MCF 10A (cell line): ENCODE data around the gene C1QBP. TPM values are rescaled to one million over a fixed set of nuclear protein-coding genes. Genes with fewer than 3 reads are reported as not detected.

Experiments used
- BruUV-seq: library from RNA; stranded (reverse); fragments of 400-500 nt; replicated peaks from 2 replicates; lab custom pipeline; 2021; lab: Mats Ljungman, UMichigan
- CTCF ChIA-PET: fragments of 300-600 bp; sonication (Branson Sonifier 250); formaldehyde crosslinking; extraction: SDS; loops from one replicate; lab custom pipeline; 2021; ENCODE audit warnings: antibody characterized with exemption, inconsistent platforms; lab: Yijun Ruan, JAX
- POLR2A ChIA-PET: fragments of 300-600, 350-650 bp; sonication (Branson Sonifier 250); formaldehyde crosslinking; extraction: SDS; loops from one replicate; lab custom pipeline; 2020; ENCODE audit warnings: antibody characterized with exemption, inconsistent platforms; lab: Yijun Ruan, JAX
- DNase-seq: peaks from one replicate; pipeline ENCODE4 v3.0.0-alpha.2; 2018; ENCODE audit not compliant: unreplicated experiment
- H3K27ac Mint-ChIP-seq: one replicate; pipeline ENCODE4 v1.8.0; 2022; ENCODE audit warnings: mild to moderate bottlenecking, low read depth, mixed read lengths; ENCODE audit not compliant: unreplicated experiment
- H3K27me3 Mint-ChIP-seq: one replicate; pipeline ENCODE4 v1.8.0; 2022; ENCODE audit warnings: mixed read lengths; ENCODE audit not compliant: insufficient read depth, unreplicated experiment
- H3K36me3 Mint-ChIP-seq: one replicate; pipeline ENCODE4 v1.8.0; 2022; ENCODE audit warnings: mild to moderate bottlenecking, moderate library complexity, mixed read lengths; ENCODE audit not compliant: insufficient read depth, unreplicated experiment
- H3K4me1 Mint-ChIP-seq: one replicate; pipeline ENCODE4 v1.8.0; 2022; ENCODE audit warnings: mixed read lengths; ENCODE audit not compliant: insufficient read depth, unreplicated experiment
- H3K4me3 Mint-ChIP-seq: one replicate; pipeline ENCODE4 v1.8.0; 2022; ENCODE audit warnings: mild to moderate bottlenecking, moderate library complexity, mixed read lengths; ENCODE audit not compliant: unreplicated experiment
- H3K9me3 Mint-ChIP-seq: one replicate; pipeline ENCODE4 v1.8.0; 2022; ENCODE audit warnings: mixed read lengths; ENCODE audit not compliant: unreplicated experiment
- intact Hi-C: fragments of 100-400 bp; cut with micrococcal nuclease; formaldehyde crosslinking; loops from 2 replicates; pipeline ENCODE4 v1.14.1; 2022
- total RNA-seq: library from RNA; stranded (reverse); gene quantifications from 2 replicates; pipeline ENCODE4 v1.2.3, GENCODE V29; 2022
- TF ChIP-seq, protein P1 (sequence below): fragments of 200-600 bp; IDR thresholded peaks from one replicate; pipeline ENCODE4 v1.8.0; 2022; ENCODE audit warnings: antibody characterized with exemption, mild to moderate bottlenecking; ENCODE audit not compliant: unreplicated experiment

Gene C1QBP
- total RNA-seq, 1 experiment from 2014 or later = 438 TPM

DNA sequence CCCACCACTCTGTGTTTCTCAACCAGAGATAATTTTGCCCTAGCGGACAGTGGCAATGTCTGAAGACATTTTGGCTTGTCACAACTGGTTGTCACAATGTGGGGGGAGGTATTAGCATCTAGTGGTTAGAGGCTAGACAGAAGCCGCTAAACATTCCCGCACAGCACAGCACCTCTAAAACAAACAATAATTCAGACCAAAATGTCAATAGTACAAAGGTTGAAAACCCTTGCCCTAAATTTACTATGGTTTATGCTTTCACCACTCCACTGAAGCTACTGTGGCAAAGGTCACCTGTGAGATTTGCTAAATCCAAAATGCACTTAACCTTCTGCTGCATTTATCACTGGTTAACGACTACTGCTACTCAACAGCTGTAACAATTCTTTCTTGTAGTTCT lies 33.6 kb downstream of the C1QBP start:
- H3K27ac Mint-ChIP-seq = no peak overlapping the region
- DNase-seq = no peak
- TF ChIP-seq, protein P1, sequence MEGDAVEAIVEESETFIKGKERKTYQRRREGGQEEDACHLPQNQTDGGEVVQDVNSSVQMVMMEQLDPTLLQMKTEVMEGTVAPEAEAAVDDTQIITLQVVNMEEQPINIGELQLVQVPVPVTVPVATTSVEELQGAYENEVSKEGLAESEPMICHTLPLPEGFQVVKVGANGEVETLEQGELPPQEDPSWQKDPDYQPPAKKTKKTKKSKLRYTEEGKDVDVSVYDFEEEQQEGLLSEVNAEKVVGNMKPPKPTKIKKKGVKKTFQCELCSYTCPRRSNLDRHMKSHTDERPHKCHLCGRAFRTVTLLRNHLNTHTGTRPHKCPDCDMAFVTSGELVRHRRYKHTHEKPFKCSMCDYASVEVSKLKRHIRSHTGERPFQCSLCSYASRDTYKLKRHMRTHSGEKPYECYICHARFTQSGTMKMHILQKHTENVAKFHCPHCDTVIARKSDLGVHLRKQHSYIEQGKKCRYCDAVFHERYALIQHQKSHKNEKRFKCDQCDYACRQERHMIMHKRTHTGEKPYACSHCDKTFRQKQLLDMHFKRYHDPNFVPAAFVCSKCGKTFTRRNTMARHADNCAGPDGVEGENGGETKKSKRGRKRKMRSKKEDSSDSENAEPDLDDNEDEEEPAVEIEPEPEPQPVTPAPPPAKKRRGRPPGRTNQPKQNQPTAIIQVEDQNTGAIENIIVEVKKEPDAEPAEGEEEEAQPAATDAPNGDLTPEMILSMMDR = no peak
- H3K4me3 Mint-ChIP-seq = no peak overlapping the region
- H3K27me3 Mint-ChIP-seq = no peaks in the 10 kb centered on the region
- no TSS peak for BruUV-seq
- H3K9me3 Mint-ChIP-seq = no peaks in the 10 kb centered on the region
- intact Hi-C loops = no loop called here
- CTCF ChIA-PET = interaction anchor here (0.6 to 1.7 kb wide), 2 partner anchors 8 to 157 kb away, joined by 3 to 4 read pairs; no protein-coding TSS in a partner anchor
- POLR2A ChIA-PET = interaction anchor here (0.7 to 3.0 kb wide), 4 partner anchors 8 to 35 kb away, joined by 3 to 14 read pairs (median 4); partner anchors contain the start of genes NUP88 and RPAIN
- H3K4me1 Mint-ChIP-seq = no peaks in the 10 kb centered on the region
- H3K36me3 Mint-ChIP-seq = peaks cover 5% of the 10 kb centered on the region

DNA sequence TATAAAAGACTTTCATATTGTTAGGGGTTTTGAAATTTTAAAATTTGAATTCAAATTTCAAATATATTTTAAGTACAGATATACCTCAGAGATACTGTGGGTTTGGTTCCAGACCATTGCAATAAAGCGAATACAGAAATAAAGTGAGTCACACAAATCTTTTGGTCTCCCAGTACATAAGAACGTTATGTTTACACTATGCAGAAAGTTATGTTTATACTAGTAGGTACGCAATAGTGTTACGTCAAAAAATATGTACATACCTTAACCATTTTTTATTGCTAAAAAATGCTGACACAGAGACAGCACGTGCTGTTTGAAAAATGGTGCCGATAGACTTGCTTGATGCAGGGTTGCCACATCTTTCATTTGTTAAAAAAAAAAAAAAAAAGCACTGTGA lies 39.2 kb downstream of the C1QBP start:
- no TSS peak for BruUV-seq
- H3K4me1 Mint-ChIP-seq = no peaks in the 10 kb centered on the region
- POLR2A ChIA-PET = interaction anchor here (0.7 to 1.4 kb wide), 2 partner anchors 19 to 39 kb away, joined by 3 to 5 read pairs; partner anchors contain the start of gene C1QBP

DNA sequence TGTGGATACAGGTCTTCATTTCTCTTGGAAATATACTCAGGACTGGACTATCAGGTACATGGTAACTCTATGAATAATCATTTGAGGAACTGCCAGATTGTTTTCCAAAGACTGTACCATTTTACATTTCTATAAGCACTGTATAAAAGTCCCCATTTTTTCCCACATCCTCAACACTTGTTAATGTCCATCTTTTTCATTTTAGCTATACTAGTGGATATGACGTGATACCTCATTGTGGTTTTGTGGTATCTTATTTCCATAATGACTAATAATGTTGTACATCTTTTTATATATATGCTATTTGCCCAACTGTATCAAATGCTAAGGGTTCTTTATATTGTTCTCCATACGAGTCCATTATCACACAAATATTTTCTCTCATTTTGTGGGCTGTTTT lies 42.3 kb downstream of the C1QBP start:
- Mint-ChIP-seq H3K4me3 (no peak overlapping the region), H3K4me1 (no peaks in the 10 kb centered on the region), H3K27ac (no peak overlapping the region), H3K27me3 (no peaks in the 10 kb centered on the region), H3K9me3 (no peaks in the 10 kb centered on the region), H3K36me3 (peaks cover 93% of the 10 kb centered on the region)
- BruUV-seq = no TSS peak
- intact Hi-C loops = no loop called here
- ChIA-PET POLR2A (no interaction called here), CTCF (interaction anchor here (0.9 kb wide), 1 partner anchor 9 kb away, joined by 4 read pairs; no protein-coding TSS in a partner anchor)
- TF ChIP-seq, protein P1 = no peak
- DNase-seq = no peak

More for the DNA sequence above, 39.2 kb downstream of the C1QBP start:
- intact Hi-C loops = no loop called here
- CTCF ChIA-PET = interaction anchor here (0.7 to 1.0 kb wide), 2 partner anchors 40 to 191 kb away, joined by 3 to 12 read pairs; no protein-coding TSS in a partner anchor
- H3K4me3 Mint-ChIP-seq = no peak overlapping the region
- H3K27ac Mint-ChIP-seq = no peak overlapping the region
- peak; percentile 46 for DNase-seq
- TF ChIP-seq, protein P1 = no peak
- H3K36me3 Mint-ChIP-seq = peaks cover 62% of the 10 kb centered on the region
- no peaks in the 10 kb centered on the region for H3K9me3 Mint-ChIP-seq
- H3K27me3 Mint-ChIP-seq = no peaks in the 10 kb centered on the region

DNA sequence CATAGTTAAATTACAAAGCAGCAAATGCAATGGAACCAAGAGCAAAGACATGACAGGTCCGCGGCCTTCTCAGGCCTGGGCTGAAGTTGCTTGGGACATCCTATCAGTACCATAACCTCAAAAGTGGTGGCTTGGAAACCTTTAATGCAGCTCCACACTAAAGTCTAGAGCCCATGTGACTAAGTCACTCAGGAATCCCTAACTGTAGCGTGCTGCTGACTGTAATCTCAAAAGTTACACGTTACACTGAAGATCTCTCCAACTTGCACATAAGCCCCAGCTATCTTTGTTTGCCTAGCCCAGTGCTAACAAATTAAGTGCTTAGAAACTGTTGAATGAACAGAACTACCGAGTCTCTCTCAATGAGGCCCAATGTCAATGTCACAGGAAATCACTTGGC lies 47.3 kb downstream of the C1QBP start:
- BruUV-seq = no TSS peak
- Mint-ChIP-seq H3K4me3 (no peak overlapping the region), H3K4me1 (no peaks in the 10 kb centered on the region), H3K27ac (no peak overlapping the region), H3K9me3 (no peaks in the 10 kb centered on the region), H3K27me3 (no peaks in the 10 kb centered on the region), H3K36me3 (peaks cover 95% of the 10 kb centered on the region)
- CTCF ChIA-PET = interaction anchor here (0.6 kb wide), 2 partner anchors 12 to 440 kb away, joined by 3 to 4 read pairs; partner anchors contain the start of gene ENO3
- no peak for DNase-seq
- intact Hi-C loops = no loop called here
- POLR2A ChIA-PET = interaction anchor here (0.6 to 2.2 kb wide), 5 partner anchors 9 to 28 kb away, joined by 3 to 8 read pairs (median 4); partner anchors contain the start of genes NUP88 and RPAIN
- TF ChIP-seq, protein P1 = no peak

Other genes with a start within 250 kb of the C1QBP start
- 1.9 TPM in 2 replicates for gene ZNF594, start 247.3 kb downstream of the C1QBP start, total RNA-seq
- gene SCIMP, start 204.3 kb downstream of the C1QBP start, total RNA-seq = not detected in 2 replicates
- gene RABEP1, start 156.9 kb downstream of the C1QBP start, total RNA-seq = 49.5 and 50.1 TPM in 2 replicates
- gene NUP88, start 19.5 kb downstream of the C1QBP start, total RNA-seq = 88.2 and 89.2 TPM in 2 replicates
- 49.0 and 49.3 TPM in 2 replicates for gene RPAIN, start 19.0 kb downstream of the C1QBP start, total RNA-seq
- gene DHX33, start 29.8 kb upstream of the C1QBP start, total RNA-seq = 32.1 and 41.0 TPM in 2 replicates
- gene DERL2, start 47.0 kb upstream of the C1QBP start, total RNA-seq = 107 and 125 TPM in 2 replicates
- gene MIS12, start 47.4 kb upstream of the C1QBP start, total RNA-seq = 32.8 and 44.2 TPM in 2 replicates
- gene NLRP1, start 145.4 kb upstream of the C1QBP start, total RNA-seq = 29.0 and 33.5 TPM in 2 replicates